ENCODE results near the gene SNRNP25.

Gene SNRNP25

DNA sequence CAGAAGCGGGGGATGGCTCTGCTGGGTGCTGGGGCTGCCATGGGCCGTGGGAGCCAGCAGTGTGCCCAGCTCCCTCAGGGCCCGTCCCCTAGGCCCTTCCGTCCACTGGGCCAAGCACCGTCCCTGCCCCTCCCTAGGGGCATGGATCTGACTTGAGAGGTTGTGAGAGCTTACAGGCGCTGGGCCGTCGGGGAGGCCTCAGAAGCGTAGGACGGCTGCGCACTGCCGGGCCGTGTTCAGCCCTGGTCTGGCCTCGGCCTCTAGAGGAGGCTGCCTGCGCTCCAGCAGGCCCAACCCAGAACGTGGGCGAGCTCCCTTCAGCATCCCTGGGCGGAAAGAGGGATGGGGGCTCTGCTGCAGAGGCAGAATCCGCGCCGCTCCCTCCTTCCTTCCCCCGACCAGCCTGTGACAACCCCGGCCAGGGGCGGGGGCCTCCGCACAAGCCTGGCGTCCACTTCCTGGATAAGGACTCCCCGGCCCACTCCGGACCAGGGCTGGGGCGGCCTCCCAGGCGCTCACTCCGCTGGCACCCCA lies 23.7 kb downstream of the SNRNP25 start:
- DNase-seq (ENCODE audit: low read depth in 1 of 2, low spot score in 1 of 2) = peak in 1 of 2 donors; percentile 22

DNA sequence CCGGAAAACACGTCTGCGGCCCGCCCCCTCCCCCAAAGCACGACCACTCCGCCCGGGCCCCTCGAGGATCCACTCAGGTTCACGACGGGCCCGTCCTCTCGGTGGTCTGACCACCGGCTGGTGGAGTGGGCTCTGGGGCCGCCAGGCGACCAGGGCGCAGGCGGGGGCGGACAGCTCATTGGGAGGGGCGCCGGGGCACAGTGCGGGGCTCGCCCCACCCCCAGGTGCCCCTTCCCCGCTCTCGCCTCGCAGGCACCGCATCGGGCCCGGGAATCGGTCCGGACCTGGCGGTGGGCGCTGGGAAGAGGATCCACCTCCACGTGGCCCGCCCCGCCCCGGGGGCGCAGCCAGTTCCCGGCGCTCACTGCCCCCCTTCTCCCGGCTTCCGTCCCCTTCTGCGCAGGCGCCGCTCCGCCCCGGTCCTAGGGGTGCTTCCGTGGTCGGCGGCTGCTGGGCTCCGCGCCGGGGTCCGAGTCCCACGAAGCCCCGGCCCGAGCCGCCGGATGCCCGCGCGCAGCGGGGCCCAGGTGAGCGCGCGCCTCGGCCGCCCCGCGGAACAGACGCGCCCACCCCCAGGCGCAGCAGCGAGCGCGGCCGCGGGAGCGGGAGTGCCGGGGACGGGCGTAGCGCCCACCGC lies 24.3 kb downstream of the SNRNP25 start, which contains the start of gene MPG:
TSS of gene MPG (plus strand) at position 419 of the 637 bp plus-strand sequence. CDS start at position 504, 85 bp downstream.
- peak; percentile 76 for DNase-seq (ENCODE audit: low read depth in 1 of 2, low spot score in 1 of 2)

DNA sequence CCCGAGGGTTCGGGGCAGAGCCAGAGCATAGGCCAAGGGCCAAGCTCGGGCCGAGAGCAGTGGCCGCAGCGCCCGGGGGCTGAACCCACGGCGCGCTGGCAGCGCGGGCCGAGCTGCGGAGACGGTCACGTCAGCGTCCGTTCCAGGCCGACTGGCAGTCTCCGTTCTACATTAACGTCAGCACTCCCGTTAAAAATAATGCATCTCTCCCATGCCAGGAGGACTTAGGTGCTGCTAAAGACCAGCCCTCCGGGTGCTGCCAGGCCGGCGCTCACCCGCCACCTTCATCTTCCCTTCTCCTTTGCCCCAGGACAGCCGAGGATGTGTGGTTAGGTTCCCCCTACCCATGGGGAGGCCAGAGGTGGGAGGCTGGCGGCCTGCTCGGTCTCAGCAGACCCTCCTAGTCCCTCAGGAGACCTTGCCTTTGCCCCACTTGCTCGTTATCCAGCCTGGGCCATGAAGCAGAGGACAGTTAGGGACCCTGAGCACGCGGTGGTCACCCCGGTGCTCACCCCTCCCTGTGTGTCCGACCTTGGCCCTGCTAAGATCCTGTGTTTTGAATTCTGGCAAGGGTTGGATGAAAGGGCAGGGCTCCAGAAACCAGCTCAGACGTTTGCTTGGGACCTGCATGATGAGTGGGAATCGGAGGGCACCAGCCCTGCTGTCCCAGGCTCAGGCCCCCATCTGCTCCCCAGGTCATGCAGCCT lies 25.0 kb downstream of the SNRNP25 start:
- no peak for DNase-seq (ENCODE audit: low read depth in 1 of 2, low spot score in 1 of 2)

DNA sequence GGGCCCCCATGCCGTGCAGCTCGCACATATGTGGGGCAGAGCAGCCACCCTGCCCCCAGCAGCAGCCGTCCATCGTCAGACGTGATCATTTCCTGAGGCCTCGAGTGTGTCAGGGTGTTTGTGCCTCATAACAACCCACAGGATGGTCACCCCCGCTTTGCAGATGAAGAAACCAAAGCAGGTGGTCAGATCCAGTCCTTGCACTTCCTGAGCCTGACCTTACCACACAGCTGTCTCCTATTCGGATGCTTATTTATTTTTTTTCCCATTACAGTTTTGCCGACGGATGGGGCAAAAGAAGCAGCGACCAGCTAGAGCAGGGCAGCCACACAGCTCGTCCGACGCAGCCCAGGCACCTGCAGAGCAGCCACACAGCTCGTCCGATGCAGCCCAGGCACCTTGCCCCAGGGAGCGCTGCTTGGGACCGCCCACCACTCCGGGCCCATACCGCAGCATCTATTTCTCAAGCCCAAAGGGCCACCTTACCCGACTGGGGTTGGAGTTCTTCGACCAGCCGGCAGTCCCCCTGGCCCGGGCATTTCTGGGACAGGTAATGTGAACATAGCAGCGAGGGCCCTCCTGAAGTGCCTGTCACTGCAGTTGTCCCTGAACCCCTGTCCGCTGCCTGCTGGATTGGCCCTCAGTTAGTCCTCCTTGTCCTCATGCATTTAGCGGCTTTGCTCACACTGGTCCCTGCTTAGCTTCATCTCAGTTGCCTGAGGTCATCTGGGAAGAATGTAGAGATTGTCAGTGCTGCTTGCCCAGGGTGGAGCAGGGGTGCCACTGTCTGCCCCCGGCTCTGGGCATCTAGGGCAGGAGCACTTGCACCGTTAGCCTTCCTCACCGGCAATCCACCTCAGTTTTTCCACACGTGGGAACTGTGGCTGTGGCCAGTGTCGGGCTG lies 25.8 kb downstream of the SNRNP25 start:
- no peak for DNase-seq (ENCODE audit: low read depth in 1 of 2, low spot score in 1 of 2)

DNA sequence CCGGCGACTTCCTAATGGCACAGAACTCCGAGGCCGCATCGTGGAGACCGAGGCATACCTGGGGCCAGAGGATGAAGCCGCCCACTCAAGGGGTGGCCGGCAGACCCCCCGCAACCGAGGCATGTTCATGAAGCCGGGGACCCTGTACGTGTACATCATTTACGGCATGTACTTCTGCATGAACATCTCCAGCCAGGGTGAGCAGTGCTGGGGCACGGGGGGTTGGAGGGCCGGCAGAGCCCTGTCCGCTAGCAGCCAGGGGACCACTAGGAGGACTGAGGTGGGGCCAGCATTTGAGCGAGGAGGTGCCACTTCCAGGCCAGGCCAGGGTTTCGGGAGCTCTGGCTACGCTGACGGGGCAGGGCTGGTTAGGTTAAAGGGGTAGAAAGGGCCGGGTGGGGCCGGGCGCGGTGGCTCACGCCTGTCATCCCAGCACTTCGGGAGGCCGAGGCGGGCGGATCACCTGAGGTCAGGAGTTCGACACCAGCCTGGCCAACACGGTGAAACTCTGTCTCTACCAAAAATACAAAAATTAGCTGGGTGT lies 29.5 kb downstream of the SNRNP25 start:
- no peak for DNase-seq (ENCODE audit: low read depth in 1 of 2, low spot score in 1 of 2)

DNA sequence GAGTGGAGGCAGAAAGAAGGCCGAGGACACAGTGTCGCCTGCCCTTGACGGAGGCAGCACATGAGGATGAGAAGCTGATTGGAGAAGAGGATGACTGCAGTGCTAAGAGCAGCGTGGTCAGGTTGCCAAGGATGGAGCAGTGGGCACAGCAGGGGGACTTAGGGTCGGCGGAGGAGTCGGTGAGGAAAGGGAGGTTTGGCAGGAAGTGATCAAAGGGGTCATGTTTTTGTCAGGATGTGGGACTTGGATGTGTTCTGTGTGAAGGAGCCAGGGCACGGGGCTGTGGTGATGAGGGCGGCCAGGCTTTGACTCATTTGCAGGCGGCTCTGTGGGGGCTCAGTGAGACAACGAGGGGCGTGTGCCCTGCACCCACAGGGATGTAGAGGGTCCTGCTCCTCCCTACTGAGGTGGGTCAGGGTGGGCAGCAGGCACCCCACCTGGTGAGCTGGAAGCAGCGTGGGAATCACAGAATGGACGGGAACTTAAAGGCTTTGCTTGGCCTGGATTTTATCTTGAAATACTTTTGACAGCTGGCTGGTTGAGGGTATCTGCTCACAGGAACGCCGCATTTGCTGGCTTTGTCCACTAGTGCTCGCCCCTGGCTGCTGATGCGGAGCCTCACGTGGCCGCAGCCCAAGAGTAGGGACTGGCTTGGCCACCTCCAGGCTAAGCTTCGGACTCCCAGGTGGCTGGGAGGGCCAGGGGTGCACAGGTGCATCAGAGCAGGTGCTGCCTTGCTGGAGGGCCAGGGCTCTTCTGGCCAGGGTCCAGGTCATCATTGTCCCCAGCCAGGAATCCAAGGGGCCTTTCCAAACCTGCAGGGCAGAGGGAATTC lies 30.4 kb downstream of the SNRNP25 start:
- DNase-seq (ENCODE audit: low read depth in 1 of 2, low spot score in 1 of 2) = no peak

DNA sequence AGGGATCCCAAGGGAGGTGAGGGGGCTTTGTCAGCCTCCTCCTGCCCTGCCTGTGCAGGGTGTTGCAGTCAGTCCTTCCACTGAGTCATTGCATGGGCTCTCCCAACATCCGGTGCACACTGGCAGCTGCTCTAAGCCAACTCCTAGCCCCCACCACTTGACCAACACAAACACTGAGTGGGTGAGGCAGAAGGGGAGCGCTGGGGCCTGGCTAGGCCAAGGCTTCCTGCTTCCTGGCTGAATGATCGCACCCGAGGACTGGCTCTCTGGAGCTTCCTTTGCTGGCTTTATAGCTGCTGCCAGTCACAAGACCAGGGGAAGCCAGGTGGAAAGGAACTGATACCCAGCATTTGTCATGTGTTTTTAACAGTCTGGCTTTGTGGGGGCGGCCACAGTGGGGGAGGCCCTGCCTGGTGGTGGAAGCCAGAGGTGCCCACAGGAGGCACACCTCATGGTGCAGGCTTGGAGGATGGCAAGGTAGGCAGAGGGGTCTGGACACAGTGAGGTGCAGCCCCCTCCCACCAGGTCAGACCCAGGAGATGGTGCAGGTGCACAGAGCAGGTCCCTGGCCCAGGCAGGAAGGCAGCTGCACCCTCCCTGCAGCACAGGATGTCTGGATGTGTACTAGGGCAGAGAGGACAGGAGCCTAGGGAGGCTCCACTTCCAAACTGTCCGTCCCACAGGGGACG lies 31.2 kb downstream of the SNRNP25 start:
- peak in 1 of 2 donors; percentile 39 for DNase-seq (ENCODE audit: low read depth in 1 of 2, low spot score in 1 of 2)

DNA sequence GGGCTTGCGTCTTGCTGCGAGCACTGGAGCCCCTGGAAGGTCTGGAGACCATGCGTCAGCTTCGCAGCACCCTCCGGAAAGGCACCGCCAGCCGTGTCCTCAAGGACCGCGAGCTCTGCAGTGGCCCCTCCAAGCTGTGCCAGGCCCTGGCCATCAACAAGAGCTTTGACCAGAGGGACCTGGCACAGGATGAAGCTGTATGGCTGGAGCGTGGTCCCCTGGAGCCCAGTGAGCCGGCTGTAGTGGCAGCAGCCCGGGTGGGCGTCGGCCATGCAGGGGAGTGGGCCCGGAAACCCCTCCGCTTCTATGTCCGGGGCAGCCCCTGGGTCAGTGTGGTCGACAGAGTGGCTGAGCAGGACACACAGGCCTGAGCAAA lies 31.8 kb downstream of the SNRNP25 start:
- DNase-seq (ENCODE audit: low read depth in 1 of 2, low spot score in 1 of 2) = no peak

DNA sequence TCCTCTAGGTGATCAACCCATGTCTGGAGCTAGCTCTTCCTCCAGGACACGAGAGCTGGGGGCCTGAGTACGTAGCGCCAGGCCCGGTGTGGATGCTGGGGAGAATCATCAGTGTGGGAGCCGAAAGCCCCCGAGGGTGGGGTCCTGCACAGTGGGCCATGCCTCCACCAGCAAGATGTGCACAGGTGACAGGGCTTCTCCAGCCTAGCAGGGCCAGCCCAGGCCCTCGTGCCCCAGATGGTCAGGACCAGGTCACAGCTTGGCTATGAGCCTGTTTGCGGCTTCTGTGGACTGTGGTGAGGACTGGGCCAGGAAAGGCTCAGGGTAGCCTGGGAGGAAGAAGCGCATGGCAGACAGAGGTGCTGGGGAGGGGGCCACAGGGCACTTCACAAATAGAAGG lies 32.2 kb downstream of the SNRNP25 start:
- DNase-seq (ENCODE audit: low read depth in 1 of 2, low spot score in 1 of 2) = no peak

DNA sequence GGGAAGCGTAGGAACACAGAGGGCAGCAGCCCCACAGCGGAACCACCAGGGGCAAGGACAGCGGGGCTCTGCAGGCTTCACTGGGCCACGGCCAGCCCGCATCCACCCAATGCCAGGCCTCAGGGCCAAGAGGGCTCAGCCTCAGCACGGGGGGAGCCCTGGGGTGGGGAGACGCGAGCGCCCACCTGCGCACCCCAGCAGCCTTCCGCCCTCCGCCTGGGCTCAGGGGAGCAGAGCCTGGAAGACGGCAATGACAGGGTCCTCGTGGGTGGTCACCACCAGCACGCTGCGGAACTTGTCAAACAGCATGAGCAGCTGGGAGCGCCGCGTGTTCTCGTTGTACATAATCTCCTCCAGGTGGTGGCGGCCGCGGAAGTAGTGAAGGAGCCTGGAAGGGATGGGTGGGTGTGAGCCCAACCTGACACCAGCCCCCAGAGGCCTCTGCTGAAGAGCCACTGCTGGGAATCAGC lies 32.9 kb downstream of the SNRNP25 start:
- DNase-seq (ENCODE audit: low read depth in 1 of 2, low spot score in 1 of 2) = no peak

DNA sequence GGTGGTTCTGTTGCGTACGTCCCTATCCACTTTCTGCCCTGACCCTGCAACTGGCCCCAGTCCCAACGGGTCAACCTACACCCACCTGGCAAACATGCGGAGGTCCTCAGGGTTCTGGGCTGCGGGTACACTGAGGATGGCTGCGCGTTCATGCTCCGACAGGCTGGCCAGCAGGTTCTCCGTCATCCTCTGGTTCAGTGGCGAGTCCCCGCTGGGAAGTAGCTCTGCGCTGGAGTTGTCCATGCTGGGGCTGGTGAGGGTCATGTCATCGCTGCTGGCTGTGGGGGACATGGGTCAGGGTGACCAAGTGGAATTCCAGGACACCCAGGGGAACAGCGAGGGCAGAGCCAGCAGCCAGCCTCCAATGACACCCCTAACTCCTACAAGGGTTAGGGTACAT lies 35.0 kb downstream of the SNRNP25 start:
- DNase-seq (ENCODE audit: low read depth in 1 of 2, low spot score in 1 of 2) = no peak

DNA sequence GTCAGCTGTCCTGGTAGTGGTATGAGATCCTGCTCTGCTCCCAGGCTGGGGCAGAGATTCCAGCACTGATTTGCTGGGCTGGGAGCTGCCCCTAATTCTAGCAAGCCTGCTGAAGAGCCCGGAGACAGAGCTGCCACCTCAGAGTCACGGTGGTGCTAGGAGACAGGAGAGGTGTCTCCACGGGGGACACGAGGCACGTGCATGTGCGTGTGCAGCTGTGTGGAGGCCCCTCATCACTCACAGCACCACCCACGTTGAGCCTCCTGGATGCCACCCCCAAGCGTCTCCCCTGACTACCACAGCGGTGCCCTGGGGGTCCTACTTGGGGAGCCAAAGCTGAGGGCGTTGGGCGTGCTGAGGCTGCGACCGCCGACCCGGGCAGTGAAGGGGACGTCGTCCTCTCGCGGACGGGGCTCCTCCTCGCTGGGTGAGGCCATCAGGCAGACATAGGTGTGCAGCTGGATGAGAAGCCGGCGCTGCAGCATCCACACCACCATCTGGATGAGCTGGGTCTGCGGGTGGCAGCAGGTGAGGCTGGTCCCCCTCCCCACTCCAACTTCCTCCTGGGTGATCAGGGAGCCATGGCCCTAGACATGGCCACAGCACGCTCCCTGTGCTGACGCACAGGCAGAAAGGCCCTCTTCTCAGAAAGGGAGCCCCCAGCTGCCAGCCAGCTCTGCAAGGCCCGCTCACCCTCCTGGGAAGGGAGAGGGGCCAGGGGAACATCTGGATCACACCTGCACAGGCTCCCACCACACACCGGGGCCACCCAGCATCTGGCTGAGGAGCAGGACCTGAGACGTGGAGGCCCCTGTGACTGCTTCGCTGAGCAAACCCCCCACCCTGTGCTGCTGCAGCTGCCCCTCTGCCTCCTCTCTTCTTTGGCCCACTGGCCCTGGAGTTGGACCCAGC lies 36.0 kb downstream of the SNRNP25 start:
- DNase-seq (ENCODE audit: low read depth in 1 of 2, low spot score in 1 of 2) = no peak

DNA sequence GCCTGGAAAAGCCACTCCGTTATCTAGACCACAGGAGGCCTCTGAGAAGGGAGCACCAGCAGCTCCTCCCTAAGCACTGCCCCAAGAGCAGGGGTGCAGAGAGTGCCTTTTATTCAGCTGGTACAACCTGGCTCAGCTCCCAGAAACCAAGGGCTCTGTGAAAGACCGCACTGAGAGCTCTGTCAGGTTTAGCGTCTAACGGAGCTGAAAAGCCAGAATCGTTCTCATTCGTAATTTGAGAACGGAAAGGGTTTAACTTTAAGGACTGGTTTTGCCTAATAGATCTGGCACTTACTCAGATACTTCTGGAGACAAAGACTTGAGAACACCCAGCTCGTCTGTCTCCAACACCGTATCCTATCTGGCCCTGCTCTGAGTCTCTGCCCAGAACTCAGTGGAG lies 37.9 kb downstream of the SNRNP25 start:
- no peak for DNase-seq (ENCODE audit: low read depth in 1 of 2, low spot score in 1 of 2)

DNA sequence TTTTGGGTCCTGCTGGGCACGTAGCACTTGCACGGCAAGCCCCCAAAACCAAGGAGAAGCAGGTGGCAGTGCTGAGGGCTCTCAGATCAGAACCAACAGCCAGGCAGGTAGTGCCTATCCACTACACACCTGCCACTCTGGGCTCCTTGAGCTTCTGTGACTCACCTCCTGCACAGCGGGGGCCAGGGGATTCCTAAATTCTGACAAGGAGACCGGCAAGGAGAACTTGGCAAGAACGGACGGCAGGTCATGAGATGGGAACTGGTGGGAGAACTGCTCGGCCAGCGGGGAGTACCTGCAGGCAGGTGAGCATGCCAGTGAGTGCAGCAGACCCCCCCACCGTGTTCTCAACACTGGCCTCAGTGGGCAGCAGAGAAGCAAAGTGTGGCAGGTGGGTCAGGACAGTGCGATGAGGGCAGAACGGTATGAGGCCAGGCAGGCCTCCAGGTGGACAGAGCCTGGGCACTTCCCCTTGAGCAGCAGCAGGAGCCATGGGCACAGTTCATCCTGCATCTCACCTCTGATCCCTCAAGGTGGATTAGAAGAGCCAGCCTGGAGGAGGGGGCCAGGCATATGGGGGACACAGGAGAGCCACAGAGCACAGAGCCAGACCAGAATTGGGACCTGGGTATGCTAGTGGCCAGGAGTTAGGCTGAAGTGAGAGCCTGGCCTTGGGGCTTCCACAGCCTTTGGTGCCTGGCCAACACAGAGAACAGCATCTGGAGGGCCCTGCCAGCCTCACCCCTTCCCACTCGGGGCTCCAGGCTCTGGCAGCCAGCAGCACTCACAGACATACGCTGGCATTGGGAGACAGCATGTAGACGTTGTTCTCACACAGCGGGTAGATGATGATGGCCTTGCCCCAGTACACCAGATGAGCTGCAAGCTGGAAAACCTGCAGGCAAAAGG lies 39.1 kb downstream of the SNRNP25 start:
- DNase-seq (ENCODE audit: low read depth in 1 of 2, low spot score in 1 of 2) = no peak

DNA sequence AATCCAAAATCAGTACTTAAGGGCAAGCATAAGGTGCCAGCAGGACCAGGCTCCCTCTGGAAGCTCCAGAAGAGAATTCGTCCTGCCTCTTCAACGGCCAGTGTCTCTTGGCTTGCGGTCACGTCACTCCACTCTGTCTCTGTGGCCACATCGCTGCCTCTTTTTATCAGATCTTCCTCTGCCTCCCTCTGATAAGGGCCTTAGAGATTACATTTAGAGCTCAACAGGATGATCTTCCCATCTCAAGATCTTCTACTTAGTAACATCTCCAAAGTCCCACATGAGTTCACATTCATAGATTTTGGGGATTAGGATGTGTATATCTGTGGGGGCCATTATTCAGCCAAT lies 41.3 kb downstream of the SNRNP25 start:
- no peak for DNase-seq (ENCODE audit: low read depth in 1 of 2, low spot score in 1 of 2)

DNA sequence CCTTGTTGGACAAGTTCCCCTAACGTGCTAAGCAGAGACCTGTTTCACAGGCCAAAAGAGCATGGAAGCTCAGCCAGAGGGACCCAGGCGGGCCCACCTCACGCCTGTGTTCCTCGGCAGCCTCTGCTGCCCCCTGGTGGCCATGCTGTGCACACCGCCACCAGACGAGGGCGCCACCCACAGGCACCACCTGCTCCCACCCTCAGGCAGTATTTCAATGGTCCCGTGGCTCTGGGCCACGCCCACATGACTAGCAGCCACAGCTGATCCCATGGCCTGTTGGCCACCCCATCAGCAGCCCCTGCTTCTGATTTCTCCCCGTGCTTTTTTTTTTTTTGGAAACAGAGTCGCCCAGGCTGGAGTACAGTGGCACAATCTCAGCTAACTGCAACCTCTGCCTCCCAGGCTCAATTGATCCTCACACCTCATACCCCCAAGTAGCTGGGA lies 43.3 kb downstream of the SNRNP25 start:
- DNase-seq (ENCODE audit: low read depth in 1 of 2, low spot score in 1 of 2) = peak; percentile 77 to 80

DNA sequence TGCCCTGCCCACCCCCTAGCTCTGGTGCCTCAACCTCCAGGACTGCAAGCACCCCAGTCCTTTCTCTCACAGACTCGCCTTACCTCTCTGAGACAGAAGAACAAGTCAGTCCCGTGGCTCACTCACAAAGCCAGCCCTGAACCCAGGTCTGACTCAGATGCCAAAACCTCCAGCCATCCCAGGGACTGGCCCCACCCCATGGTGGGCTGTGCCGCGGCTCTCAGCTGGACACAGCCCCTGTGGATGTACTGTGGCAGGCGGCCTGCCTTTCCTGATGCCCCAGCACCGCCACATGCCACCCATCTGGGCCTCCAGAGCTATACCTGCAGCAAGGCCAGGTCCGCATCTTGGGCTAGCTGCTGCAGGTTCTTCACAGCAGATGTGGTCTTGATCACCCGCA lies 44.2 kb downstream of the SNRNP25 start:
- no peak for DNase-seq (ENCODE audit: low read depth in 1 of 2, low spot score in 1 of 2)

DNA sequence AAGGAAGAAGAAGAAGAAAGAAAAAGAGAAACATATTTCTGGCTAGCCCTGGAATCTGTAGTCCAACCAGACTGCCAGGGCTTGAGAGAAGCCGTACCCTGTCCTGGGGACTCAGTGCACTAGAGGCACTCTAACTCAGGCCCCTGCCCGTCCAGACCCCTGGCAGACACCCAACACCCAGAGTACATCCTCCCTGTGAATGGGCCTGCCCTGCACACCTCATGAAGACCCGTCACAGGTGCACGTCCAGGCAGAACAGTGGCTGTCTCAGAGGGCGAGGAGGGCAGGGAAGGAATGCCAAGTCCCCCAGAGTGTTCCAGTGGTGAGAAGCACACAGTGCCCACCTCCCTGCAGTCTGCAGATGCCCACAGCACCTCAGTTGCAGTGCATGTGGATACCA lies 47.4 kb downstream of the SNRNP25 start:
- no peak for DNase-seq (ENCODE audit: low read depth in 1 of 2, low spot score in 1 of 2)

Data from stimulated activated CD4-positive, alpha-beta T cell treated with anti-CD3 and anti-CD28 coated beads, Interleukin-15, amount 100 ng/mL, for 1 hour (primary cell).